HG02763 (cell line): Measurements from ENCODE around the gene PLA2G6.

Experiments used
- ATAC-seq: cut with Tn5 transposase; IDR thresholded peaks from one replicate; pipeline ENCODE4 v1.9.1; 2021; ENCODE audit warnings: mild to moderate bottlenecking, moderate library complexity; ENCODE audit not compliant: unreplicated experiment

The PLA2G6 gene

DNA sequence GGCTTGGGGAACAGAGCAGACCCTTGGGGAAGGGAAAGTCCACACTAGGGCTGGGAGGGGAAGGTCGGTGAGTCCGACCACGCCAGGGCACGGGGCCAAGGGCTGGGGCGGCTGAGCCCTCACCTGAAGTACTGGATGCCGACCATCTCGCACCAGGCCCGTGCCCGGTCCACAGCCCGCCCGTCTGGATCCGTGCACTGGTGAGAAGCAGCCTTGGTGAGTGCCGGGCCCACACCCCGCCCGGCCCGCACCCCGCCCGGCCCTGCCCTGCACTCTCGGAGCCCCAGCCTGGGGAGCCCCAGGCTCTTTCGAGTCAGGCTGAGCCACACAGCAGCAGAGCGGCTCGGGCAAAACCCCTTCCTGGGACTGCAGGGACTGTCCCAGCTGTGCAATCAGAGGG, 69.2 kb downstream of the PLA2G6 start:
- ATAC-seq = no peak

DNA sequence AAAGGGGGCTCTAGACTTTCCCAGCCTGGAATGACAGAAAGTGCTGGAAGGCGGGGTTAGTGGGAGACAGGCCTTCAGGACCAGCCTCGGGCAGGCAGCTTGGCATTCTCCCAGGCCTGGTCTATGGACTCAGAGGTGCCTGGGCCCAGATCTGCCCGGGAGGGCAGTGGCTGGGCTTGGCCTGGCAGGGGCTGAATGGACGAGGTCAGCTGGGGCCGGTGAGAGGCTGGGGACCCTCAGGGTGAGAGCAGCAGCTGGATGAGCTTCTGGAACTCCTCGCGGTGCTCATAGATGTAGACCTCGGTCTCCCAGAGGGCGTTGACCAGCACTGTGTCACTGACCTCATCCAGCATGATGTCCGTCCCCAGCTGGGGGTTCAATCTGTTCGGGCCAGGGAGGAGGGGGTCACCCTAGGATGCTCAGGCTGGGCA, 69.7 kb downstream of the PLA2G6 start:
- ATAC-seq = no peak

DNA sequence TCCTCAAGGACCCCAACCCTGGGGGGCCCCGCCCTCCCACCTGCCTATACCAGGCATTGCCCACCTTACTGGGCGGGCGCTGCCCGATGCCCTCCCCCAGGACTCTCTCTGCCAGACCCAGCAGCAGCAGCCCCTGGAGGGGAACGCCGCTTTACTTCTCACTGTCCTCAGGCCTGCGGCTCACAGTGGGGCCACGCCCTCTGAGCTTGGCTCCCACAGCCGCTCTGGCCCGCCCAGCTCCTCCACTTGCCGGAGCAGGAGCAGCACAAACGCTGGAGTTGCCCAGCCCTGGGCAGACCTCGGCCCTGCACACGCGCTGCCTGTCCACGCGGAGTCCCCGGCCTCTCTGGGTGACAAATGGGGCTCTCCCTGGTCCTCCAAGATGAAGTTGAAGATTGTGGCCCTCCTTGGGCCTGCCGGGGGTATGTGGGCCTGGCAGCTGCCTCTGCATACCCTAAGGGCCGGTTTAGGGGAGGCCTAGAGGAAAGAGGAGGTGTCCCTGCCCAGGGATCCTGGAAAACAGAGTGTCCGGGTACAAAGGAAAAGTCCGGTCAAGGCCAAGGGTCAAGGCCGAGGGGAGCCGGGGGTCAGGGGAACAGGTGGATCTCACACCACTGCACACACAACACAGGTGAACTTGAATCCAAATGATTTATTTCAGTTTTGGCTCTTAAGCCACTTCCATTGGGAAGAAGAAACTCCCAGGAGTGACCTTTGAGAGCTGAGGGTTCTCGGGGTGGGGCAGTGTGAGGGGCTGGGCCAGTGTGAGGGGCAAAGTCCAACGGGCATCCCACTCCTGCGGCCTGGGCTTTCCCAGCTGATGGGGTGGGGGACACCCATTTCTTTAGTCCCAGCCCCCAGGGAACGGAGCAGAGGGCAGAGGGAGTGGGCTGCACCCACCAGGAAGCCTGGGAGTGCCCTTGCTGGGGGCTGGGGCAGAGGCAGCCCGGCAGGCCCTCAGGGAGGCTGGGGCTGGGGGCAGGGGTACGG, 70.5 kb downstream of the PLA2G6 start:
- no peak for ATAC-seq

DNA sequence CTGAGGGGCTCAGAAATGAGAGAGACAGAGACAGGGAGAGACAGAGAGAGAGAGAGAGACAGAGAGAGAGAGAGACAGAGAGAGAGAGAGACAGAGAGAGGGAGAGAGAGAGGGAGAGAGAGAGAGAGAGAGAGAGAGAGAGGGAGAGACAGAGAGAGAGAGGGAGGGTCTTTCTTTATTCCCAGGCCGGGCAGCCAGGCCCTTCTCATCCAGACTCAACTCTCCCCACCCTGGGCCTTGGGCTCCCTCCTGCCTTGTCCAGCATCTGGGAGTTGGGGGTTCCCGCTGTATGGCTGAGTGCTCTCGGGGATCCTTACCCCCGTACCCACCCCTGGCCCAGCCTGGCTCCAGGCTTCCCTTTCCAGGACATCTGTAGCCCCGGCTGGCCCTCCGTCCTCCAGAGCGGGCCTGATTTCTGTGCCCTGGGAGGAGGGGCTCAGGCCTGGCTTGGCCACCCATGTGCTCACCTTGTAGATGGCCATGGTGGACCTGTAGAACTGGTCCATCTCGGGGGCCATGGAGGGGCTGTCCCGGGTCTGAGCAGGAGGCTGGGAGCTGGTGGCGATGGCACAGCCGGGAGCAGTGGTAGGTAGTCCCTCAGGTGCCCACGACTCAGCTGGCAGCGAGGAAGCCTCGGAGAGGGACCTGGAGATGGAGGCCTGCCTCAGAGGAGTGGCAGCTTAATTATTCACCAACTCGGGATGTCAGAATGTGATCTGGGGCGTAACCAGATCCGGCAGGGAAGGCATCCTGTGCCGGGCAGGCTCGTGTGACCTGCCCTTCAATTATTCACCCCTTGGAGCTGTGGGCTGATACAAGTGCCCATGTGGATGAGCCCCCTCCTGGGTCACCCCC, 71.4 kb downstream of the PLA2G6 start, which contains the start of gene BAIAP2L2:
Gene BAIAP2L2, minus strand, starts transcription at position 677 of the 855 bp plus-strand sequence. Its CDS starts 159 bp downstream, at position 518.
- ATAC-seq = no peak

DNA sequence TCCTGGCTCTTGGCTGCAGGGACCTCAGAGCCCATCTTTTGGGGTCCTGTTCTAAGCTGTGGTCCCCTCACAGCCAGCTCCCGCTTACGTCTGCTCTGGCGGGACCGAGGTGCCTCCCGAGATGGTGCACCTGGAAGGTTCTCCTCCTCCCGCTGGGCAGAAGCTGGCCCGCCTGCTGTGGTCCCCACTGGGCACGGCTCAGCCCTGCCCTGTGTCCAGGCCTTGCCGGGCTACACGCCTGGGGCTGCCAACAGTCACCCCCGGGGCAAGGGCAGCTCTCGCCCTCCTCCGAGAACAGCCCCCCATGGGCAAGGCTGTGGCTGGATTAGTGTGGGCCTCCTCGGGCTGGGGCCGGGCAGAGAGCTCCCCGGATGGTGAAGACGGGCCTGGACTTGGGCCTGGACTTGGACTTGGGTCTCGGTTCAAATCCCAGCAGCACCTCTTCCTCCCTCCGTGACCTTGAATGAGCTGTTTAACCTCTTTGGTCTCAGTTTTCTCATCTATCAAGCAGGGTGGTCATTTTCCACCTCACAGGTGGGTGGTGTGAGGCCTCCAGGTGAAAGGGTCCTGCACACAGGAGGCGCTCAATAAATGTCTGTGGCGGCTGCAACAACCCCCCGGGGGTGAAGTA, 72.1 kb downstream of the PLA2G6 start:
- no peak for ATAC-seq

DNA sequence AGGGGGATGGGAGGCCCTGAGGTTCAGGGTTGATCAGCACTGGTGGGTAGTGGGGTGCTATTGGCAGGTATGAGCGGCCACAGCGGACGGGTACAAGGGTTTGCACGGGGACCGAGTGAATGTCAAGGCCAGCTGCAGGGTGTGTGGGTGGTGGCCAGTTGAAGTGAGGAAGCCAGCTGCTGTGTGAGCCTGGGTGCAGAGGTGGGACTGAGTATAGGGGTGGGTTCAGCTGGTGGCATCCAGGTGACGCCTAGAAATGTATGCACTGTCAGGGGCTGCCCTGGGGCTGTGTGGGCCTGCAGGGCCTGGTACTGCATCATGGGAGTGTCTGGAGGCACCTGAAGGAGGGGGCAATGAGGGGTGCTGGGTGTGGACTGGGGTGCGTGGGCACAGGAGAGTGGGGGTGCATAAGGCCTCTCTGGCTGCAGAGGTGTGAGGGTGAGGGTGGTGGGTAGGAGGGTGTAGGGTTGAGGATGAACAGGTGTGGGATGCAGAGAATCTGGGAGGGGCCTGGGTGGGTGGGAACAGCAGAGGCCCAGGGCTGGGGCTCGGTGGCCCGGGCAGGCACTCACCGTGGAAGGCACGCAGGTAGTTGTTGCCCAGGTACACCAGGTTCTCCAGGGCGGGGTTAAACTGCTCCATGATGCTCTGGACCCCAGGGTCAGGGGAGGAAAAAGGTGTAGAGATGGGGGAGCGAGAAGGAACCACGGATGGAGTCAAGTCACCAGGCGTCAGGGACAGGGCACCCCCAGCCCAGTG, 72.9 kb downstream of the PLA2G6 start:
- ATAC-seq = no peak

DNA sequence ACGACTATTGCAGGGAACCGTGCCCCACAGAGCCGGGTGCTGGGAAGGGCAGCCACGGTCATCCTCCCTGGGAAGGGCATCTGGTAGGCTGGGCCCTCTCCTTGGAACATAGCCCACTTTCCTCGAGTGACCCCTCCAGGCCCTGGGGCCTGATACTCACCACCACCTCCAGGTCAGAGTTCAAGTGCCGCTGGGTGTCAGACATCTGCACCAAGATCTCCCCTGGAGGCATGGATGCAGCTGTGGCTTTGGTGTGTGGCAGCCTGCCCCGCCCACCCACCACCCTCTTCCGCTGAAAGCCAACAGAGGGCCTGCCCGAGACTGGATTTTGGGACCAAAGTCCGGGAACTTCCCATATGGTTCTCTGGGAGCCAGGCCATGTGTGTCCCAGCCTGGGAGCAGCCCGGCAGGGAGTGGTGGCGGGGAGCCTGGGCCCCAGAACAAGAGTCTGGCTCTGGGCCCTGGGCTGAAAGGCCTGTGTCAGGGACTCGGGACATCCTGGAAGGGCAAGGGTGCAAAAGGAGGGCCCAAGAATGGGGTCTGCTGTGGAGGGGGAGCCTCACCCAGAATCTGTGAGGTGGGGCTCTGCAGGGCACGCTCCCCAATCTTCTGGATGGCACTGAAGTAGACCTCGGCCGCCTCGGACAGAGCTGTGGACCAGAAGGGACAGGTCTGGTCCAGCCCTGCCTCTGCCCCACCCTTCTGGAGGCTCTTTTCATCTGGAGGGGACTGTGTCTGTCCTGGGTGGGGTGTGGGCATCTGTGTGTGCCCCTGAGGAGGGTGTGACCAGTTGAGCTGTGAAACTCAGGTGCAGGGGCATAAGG, 73.7 kb downstream of the PLA2G6 start:
- ATAC-seq = no peak

DNA sequence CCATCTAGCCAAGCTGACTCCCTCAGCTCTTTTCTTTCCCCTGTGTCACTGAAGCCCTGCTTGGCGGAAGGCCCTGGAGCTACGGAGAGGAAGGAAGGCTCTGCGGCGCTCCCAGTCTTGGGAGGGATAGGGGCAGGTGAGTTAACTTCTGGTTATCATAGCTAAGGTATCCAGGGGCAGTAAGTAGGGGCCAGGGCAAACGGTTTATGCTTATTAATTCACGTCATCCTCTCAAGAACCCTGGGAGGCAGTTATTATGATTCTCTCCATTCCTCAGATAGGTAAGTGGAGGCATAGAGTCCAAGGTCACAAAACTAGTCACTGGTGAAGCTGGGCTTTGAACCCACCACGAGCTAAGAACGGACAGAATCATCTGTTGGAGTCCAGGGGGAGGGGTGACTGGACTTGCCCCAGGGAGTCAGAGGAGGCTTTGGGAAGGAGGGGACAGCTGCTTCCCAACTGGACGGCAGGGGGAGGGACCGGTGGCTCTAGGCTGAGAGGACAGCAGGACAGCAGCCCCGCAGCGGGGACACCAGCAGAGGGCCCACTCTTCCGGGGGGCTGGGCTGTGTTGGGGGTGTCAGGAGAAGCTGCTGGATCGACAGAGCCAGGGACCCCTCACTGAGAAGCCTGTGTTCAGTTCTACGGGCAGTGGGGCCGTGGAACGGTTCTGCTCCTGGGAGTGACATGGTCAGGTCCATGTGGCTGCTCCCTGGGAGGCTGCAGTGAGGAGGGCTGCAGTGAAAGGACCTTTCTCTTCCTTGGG, 74.6 kb downstream of the PLA2G6 start:
- ATAC-seq = no peak

DNA sequence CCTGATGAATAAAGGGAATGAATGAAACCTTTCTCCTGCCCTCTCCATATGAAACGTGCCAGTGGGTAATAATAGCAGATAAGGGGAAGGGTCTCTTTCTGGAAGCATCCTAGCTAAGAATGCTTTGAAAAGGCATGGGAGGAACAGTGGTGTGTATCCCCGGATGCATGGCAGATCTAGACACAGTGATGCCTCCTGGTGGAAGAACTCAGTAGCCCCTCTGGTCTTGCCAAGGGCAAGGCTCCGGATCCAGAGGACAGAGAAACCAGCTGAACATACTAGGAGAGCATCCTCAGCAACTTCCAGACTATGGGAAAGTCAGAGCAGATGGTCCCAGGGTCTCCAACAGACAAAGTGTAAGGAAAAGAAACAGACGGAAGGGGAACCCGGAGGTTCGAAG, 77.5 kb downstream of the PLA2G6 start:
- ATAC-seq = no peak

DNA sequence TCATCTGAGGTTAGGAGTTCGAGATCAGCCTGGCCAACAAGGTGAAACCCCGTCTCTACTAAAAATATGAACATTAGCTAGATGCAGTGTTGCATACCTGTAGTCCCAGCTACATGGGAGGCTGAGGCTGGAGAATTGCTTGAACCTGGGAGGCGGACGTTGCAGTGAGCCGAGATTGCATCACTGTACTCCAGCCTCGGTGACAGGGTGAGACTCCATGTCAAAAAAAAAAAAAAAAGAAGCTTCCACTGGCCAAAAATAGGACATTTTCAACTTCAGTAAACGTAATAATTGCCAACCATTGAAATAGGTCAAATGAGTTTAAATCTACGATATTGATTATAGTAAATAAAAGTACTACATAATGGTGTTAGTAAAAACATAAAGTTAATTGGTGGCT, 78.0 kb downstream of the PLA2G6 start:
- ATAC-seq = no peak

DNA sequence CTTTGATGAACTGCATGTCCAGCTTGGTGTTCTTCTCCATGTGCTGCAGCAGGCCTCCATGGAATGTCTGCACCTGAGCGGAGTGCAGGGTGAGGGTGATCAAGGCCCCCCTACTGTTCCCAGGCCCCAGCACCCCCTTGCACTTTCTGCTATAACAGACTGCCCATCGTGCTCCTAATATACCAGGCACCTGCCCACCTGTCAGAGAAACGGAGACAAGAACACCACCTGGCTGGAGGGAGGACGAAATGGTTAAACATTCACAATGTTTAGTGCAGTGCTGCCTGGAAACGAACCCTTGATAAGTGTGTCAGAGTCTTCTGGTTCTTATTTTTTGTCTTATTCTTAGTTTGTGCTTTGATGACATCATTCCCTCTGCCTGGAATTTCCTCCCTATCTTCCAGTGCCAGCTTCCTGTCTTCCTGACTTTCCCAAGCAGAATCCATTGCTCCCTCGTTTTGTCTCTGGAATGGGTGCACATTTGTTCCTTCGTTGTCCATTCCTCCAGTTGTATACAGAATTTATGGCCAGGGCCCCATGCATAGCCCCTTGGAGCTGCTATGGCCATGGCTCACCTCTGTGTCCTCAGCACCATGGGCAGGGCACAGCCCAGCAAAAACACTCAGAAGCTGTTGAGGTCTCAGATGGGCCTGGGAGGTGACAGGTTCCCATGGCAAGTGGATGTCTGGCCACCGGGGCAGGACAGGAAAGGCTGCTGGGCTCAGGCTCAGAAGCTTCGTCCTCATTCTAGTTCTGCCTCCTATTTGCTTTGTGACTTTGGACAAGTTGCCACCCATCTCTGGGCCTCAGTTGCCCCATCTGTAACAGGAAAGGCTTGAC, 83.0 kb downstream of the PLA2G6 start:
- no peak for ATAC-seq

DNA sequence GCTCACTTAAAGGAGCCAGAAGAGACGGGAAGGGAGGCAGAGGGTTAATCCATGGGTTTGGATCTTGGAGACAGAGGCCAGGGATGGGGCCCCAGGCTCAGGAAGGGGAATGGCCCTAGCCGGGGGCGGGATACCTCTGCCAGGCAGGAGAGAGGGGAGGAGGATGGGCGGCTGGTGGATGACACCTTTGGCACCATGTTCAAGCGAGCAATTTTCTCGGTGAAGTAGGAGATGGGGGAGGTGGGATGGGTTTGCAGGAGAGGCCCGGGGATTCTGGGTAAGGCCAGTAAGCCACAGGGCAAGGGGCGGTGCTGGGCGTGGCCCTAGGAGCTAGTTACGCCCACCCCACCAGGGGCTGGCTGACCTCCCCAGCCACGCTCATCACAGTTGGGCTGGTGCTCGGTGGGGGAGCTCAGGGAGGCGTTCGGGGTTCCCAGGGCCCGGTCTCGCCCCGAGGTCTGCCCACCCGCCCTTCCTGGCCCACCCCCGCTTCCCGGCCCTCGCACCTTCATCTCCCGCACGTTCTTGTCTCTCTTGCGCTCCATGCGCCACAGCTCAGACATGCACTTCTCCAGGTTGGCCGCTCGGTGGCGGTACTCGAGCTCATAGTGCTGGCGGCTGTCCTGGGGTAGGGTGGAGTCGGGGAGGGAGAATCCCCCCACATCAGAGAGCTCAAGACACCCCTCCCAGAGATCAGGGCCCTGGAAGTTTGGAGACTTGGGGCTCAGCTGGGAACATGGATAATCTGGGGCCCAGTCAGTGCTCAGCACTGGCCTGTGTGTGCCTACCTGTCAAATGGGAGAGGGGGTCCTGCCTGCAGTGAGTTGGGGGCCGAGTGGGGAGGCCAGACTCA, 83.8 kb downstream of the PLA2G6 start:
- ATAC-seq = no peak

DNA sequence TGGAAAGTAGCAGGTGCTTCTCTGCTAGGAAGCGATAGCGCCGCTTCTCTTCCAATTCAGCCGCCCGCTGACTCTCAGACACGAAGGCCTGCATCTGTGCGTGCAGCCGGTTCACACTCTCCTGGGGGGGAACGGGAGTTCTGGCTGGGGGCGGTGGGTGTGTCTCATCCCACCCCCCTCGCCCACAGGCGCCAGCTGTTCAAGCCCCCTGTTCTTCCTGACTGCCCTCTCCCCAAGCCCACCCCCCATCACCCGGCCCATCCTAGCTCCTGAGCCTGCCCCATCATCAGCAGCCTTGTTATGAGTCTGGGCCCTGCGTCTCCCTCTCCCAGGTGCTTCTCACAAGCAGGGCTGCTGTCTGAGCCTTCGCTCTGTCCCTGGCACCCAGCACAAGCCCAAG, 84.6 kb downstream of the PLA2G6 start:
- no peak for ATAC-seq

DNA sequence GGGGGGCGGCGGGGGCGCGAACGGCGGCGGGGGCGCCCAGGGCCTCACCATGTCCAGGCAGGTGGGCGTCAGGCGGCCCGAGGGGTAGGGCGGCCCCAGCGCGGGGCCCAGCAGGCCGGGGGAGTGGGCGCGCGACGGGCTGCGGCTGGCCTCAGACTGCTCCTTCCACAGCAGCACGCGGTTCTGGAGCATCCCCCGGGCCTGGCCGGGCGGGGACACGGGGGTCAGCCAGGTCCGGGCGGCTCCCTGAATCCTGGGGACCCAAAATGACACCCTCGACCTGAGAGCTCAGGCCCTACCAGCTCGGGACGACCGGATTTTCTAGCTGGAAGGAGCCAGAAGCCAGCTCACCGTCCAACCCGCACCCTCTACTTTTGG, 92.2 kb downstream of the PLA2G6 start:
- no peak for ATAC-seq

DNA sequence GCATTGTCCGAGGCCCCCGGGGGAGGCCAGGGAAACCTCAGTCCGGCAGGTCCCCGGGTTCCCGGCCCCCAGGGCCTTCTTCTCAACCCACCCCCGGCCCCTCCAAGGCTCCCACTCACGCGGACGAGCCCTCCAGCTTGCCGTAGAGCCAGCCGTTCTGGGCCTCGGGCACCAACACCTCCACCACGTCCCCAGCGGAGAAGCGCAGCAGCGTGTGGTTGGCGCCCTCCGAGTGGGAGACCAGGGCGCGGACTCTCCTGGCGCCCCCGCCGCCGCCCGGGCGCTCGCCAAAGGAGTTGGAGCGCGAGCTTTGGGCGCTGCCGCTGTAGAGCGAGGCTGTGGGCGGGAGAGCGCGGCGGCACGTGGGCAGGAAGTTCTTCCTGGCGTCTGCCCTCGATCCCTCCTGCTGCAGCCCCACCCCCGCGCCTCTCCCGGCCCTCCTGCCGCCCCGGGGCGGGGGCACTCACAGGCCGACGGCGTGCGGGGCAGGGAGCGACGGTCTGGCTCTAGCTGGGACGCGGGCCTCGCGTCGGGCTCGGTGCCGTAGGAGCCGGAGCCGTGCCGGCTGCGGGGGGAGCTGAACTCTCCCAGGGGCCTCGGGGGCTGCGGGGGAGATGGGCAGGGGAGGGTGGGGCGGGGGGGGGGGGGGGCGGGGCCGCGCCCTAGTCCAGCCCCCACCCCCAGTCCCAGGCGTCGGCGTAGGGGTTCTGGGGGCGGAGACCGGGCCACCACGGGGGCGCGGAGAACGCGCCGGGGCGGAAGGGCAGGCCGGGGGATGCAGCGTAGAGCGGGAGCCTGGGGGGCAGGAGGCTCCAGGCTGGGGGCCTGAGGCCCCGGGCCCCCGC, 92.8 kb downstream of the PLA2G6 start:
- no peak for ATAC-seq

DNA sequence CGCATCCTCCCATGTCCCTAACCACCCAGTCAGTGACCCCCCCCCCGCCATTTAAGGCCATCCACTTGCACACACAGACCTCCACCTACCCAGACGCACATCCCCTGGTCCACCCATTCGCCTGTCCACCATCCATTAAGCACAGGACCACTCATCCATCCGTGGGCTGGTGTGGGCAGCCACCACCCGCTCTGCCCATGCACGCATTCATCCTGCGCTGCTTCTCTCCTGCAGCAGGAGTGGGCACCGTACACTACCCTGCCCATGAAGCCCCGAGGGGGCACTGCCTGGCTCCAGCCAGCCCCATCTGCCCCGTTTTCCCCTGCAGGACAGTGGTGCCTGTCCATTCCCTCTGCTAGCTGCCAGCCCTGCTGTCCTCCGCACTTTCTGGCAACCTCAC, 93.8 kb downstream of the PLA2G6 start:
- no peak for ATAC-seq
